ENCODE measurements around the gene CDKL5. TPM values are rescaled to one million over a fixed set of nuclear protein-coding genes. Genes with fewer than 3 reads are reported as not detected.

The CDKL5 gene
- 6.1 TPM for total RNA-seq
- polyA plus RNA-seq (ENCODE audit: insufficient read depth in 1 of 8, insufficient read length in 8 of 8, low replicate concordance in 1 of 8), result 1 to 10 TPM; 3.5 to 7.4 (median 4.6) TPM
- long read RNA-seq, donor 1, result 0 reads
- long read RNA-seq, donor 2, result 0 reads
- long read RNA-seq, donor 3, result 0 reads
- long read RNA-seq, donor 4, result 0 reads
- long read RNA-seq, donor 5, result 0 reads
- long read RNA-seq, donor 6, result 0 reads
- long read RNA-seq, donor 7, result 0 reads
- long read RNA-seq, donor 8, result 0 reads
- long read RNA-seq, donor 9, result 0 reads
- long read RNA-seq, donor 10, result 0 reads
- long read RNA-seq, donor 11, result 0 reads

GRCh38 chrX:18425199-18426003 lies at the start of gene CDKL5:
CDKL5 (plus strand) TSS chrX:18425608; CDS start chrX:18507097, 81,489 bp downstream.
- H3K27ac ChIP-seq (ENCODE audit: low read length), result peak within 1 kb of the TSS; percentile 87
- no peaks in the 10 kb centered on the region for H3K36me3 ChIP-seq (ENCODE audit: control insufficient read depth, insufficient read depth, low read length)
- DNase-seq, result peak; percentile 99
- H3K27me3 ChIP-seq (ENCODE audit: control insufficient read depth, insufficient read depth, low read length), result peaks cover 27% of the 10 kb centered on the region
- no peaks in the 10 kb centered on the region for H3K9me3 ChIP-seq (replicated peaks; ENCODE audit: control insufficient read depth, low read depth, low read length)
- no peaks in the 10 kb centered on the region for H3K4me1 ChIP-seq (ENCODE audit: control insufficient read depth, insufficient read depth, low read length)
- H3K4me3 ChIP-seq (ENCODE audit: low read length), result peak within 1 kb of the TSS; percentile 82
- 18% methylated on average over 57 of the region's 79 CpGs for WGBS (ENCODE audit: insufficient coverage)

GRCh38 chrX:18377796-18378195 lies 47.6 kb upstream of the CDKL5 start:
- Histone ChIP-seq H3K4me1 (ENCODE audit: control insufficient read depth, insufficient read depth, low read length) (no peaks in the 10 kb centered on the region), H3K4me3 (ENCODE audit: low read length) (no peak overlapping the region), H3K27ac (ENCODE audit: low read length) (no peak overlapping the region), H3K27me3 (ENCODE audit: control insufficient read depth, insufficient read depth, low read length) (no peaks in the 10 kb centered on the region), H3K36me3 (ENCODE audit: control insufficient read depth, insufficient read depth, low read length) (no peaks in the 10 kb centered on the region), H3K9me3 (replicated peaks; ENCODE audit: control insufficient read depth, low read depth, low read length) (peaks cover 2% of the 10 kb centered on the region)
- no peak for DNase-seq
- 34% methylated on average over 4 of the region's 6 CpGs for WGBS (ENCODE audit: insufficient coverage)

- Histone ChIP-seq H3K27ac (ENCODE audit: low read length) (no peak overlapping the region), H3K9me3 (replicated peaks; ENCODE audit: control insufficient read depth, low read depth, low read length) (no peaks in the 10 kb centered on the region), H3K27me3 (ENCODE audit: control insufficient read depth, insufficient read depth, low read length) (peaks cover 9% of the 10 kb centered on the region), H3K4me1 (ENCODE audit: control insufficient read depth, insufficient read depth, low read length) (no peaks in the 10 kb centered on the region), H3K36me3 (ENCODE audit: control insufficient read depth, insufficient read depth, low read length) (no peaks in the 10 kb centered on the region), H3K4me3 (ENCODE audit: low read length) (no peak overlapping the region)
- no CpG with 5 or more reads among the region's 3 CpGs for WGBS (ENCODE audit: insufficient coverage)
- no peak for DNase-seq
Measured at GRCh38 chrX:18389966-18390365, 35.4 kb upstream of the CDKL5 start.

GRCh38 chrX:18390941-18391538 lies 34.4 kb upstream of the CDKL5 start:
- Histone ChIP-seq H3K4me3 (ENCODE audit: low read length) (no peak overlapping the region), H3K36me3 (ENCODE audit: control insufficient read depth, insufficient read depth, low read length) (no peaks in the 10 kb centered on the region), H3K4me1 (ENCODE audit: control insufficient read depth, insufficient read depth, low read length) (no peaks in the 10 kb centered on the region), H3K27me3 (ENCODE audit: control insufficient read depth, insufficient read depth, low read length) (peaks cover 9% of the 10 kb centered on the region), H3K27ac (ENCODE audit: low read length) (no peak overlapping the region), H3K9me3 (replicated peaks; ENCODE audit: control insufficient read depth, low read depth, low read length) (no peaks in the 10 kb centered on the region)
- DNase-seq, result peak; percentile 69
- 0% methylated on average over 1 of the region's 9 CpGs for WGBS (ENCODE audit: insufficient coverage)

GRCh38 chrX:18394477-18394876 lies 30.9 kb upstream of the CDKL5 start:
- no peaks in the 10 kb centered on the region for H3K9me3 ChIP-seq (replicated peaks; ENCODE audit: control insufficient read depth, low read depth, low read length)
- H3K4me1 ChIP-seq (ENCODE audit: control insufficient read depth, insufficient read depth, low read length), result no peaks in the 10 kb centered on the region
- H3K27ac ChIP-seq (ENCODE audit: low read length), result no peak overlapping the region
- WGBS (ENCODE audit: insufficient coverage), result 80% methylated on average over 3 of the region's 11 CpGs
- no peak for DNase-seq
- H3K4me3 ChIP-seq (ENCODE audit: low read length), result no peak overlapping the region
- peaks cover 6% of the 10 kb centered on the region for H3K27me3 ChIP-seq (ENCODE audit: control insufficient read depth, insufficient read depth, low read length)
- no peaks in the 10 kb centered on the region for H3K36me3 ChIP-seq (ENCODE audit: control insufficient read depth, insufficient read depth, low read length)

- DNase-seq, result no peak
- WGBS (ENCODE audit: insufficient coverage), result 52% methylated on average over 3 of the region's 4 CpGs
- no peaks in the 10 kb centered on the region for H3K4me1 ChIP-seq (ENCODE audit: control insufficient read depth, insufficient read depth, low read length)
- peaks cover under 1% of the 10 kb centered on the region for H3K27me3 ChIP-seq (ENCODE audit: control insufficient read depth, insufficient read depth, low read length)
- no peaks in the 10 kb centered on the region for H3K9me3 ChIP-seq (replicated peaks; ENCODE audit: control insufficient read depth, low read depth, low read length)
- no peaks in the 10 kb centered on the region for H3K36me3 ChIP-seq (ENCODE audit: control insufficient read depth, insufficient read depth, low read length)
- no peak overlapping the region for H3K27ac ChIP-seq (ENCODE audit: low read length)
- no peak overlapping the region for H3K4me3 ChIP-seq (ENCODE audit: low read length)
Measured at GRCh38 chrX:18401848-18402213, 23.6 kb upstream of the CDKL5 start.

GRCh38 chrX:18406531-18407266 lies 18.7 kb upstream of the CDKL5 start:
- no peak for DNase-seq
- H3K4me3 ChIP-seq (ENCODE audit: low read length), result no peak overlapping the region
- no peaks in the 10 kb centered on the region for H3K9me3 ChIP-seq (replicated peaks; ENCODE audit: control insufficient read depth, low read depth, low read length)
- no peaks in the 10 kb centered on the region for H3K4me1 ChIP-seq (ENCODE audit: control insufficient read depth, insufficient read depth, low read length)
- H3K27ac ChIP-seq (ENCODE audit: low read length), result no peak overlapping the region
- WGBS (ENCODE audit: insufficient coverage), result 58% methylated on average over 3 of the region's 8 CpGs
- no peaks in the 10 kb centered on the region for H3K36me3 ChIP-seq (ENCODE audit: control insufficient read depth, insufficient read depth, low read length)
- H3K27me3 ChIP-seq (ENCODE audit: control insufficient read depth, insufficient read depth, low read length), result peaks cover 8% of the 10 kb centered on the region

GRCh38 chrX:18410038-18410437 lies 15.4 kb upstream of the CDKL5 start:
- Histone ChIP-seq H3K4me3 (ENCODE audit: low read length) (no peak overlapping the region), H3K9me3 (replicated peaks; ENCODE audit: control insufficient read depth, low read depth, low read length) (no peaks in the 10 kb centered on the region), H3K4me1 (ENCODE audit: control insufficient read depth, insufficient read depth, low read length) (no peaks in the 10 kb centered on the region), H3K27ac (ENCODE audit: low read length) (no peak overlapping the region), H3K36me3 (ENCODE audit: control insufficient read depth, insufficient read depth, low read length) (no peaks in the 10 kb centered on the region), H3K27me3 (ENCODE audit: control insufficient read depth, insufficient read depth, low read length) (peaks cover 10% of the 10 kb centered on the region)
- DNase-seq, result peak; percentile 36
- no CpG with 5 or more reads among the region's 5 CpGs for WGBS (ENCODE audit: insufficient coverage)

GRCh38 chrX:18415386-18415785 lies 10.0 kb upstream of the CDKL5 start:
- Histone ChIP-seq H3K27ac (ENCODE audit: low read length) (no peak overlapping the region), H3K27me3 (ENCODE audit: control insufficient read depth, insufficient read depth, low read length) (peaks cover 12% of the 10 kb centered on the region), H3K4me3 (ENCODE audit: low read length) (no peak overlapping the region), H3K36me3 (ENCODE audit: control insufficient read depth, insufficient read depth, low read length) (no peaks in the 10 kb centered on the region), H3K4me1 (ENCODE audit: control insufficient read depth, insufficient read depth, low read length) (no peaks in the 10 kb centered on the region), H3K9me3 (replicated peaks; ENCODE audit: control insufficient read depth, low read depth, low read length) (no peaks in the 10 kb centered on the region)
- DNase-seq, result no peak

GRCh38 chrX:18422325-18422724 lies 3.1 kb upstream of the CDKL5 start:
- no peak for DNase-seq
- H3K4me1 ChIP-seq (ENCODE audit: control insufficient read depth, insufficient read depth, low read length), result no peaks in the 10 kb centered on the region
- H3K27me3 ChIP-seq (ENCODE audit: control insufficient read depth, insufficient read depth, low read length), result peaks cover 27% of the 10 kb centered on the region
- no CpG with 5 or more reads among the region's 5 CpGs for WGBS (ENCODE audit: insufficient coverage)
- no peaks in the 10 kb centered on the region for H3K9me3 ChIP-seq (replicated peaks; ENCODE audit: control insufficient read depth, low read depth, low read length)
- no peak overlapping the region for H3K4me3 ChIP-seq (ENCODE audit: low read length)
- no peak overlapping the region for H3K27ac ChIP-seq (ENCODE audit: low read length)
- no peaks in the 10 kb centered on the region for H3K36me3 ChIP-seq (ENCODE audit: control insufficient read depth, insufficient read depth, low read length)

Data from muscle of leg (tissue), 16 donors.